ENCODE data around the gene LILRA6. TPM values are rescaled to one million over a fixed set of nuclear protein-coding genes. Genes with fewer than 3 reads are reported as not detected.

The LILRA6 gene
- total and polyA plus RNA-seq, 2 of the 13 experiments (the other 11 are each of a cell fraction or from before 2014, with no cell fraction given) = not detected

- TF ChIP-seq MTA3 (CRISPR knock-in tag; IDR thresholded peaks at IDR 0.05) (no peak), ZFP37 (CRISPR knock-in tag; IDR thresholded peaks at IDR 0.05; ENCODE audit: borderline replicate concordance) (no peak), YEATS2 (CRISPR knock-in tag; IDR thresholded peaks at IDR 0.05; ENCODE audit: borderline replicate concordance) (no peak), ZNF841 (CRISPR knock-in tag; IDR thresholded peaks at IDR 0.05; ENCODE audit: borderline replicate concordance) (no peak), KLF6 (CRISPR knock-in tag; IDR thresholded peaks at IDR 0.05) (peak; percentile 55; the same call in 1 of the 2 replicates), GTF2F1 (IDR thresholded peaks at IDR 0.05; ENCODE audit: low read length) (no peak), CBX5 (CRISPR knock-in tag; IDR thresholded peaks at IDR 0.05; ENCODE audit: borderline replicate concordance) (no peak), ZGPAT (CRISPR knock-in tag; IDR thresholded peaks at IDR 0.05) (peak; percentile 65; the same call in 1 of the 2 replicates), ZNF816 (CRISPR knock-in tag; IDR thresholded peaks at IDR 0.05; ENCODE audit: borderline replicate concordance) (no peak), TAF15 (IDR thresholded peaks at IDR 0.05; ENCODE audit: low read depth, low read length, poor library complexity, severe bottlenecking) (peak; percentile 21), MZF1 (CRISPR knock-in tag; IDR thresholded peaks at IDR 0.05; ENCODE audit: borderline replicate concordance) (no peak), E2F5 (CRISPR knock-in tag; conservative IDR thresholded peaks at IDR 0.05) (no peak), ZBTB7B (CRISPR knock-in tag; IDR thresholded peaks at IDR 0.05) (peak; percentile 31; the same call in 1 of the 2 replicates), MXD4 (CRISPR knock-in tag; IDR thresholded peaks at IDR 0.05) (peak; percentile 64; the same call in 1 of the 2 replicates), ZBED4 (CRISPR knock-in tag; IDR thresholded peaks at IDR 0.05; ENCODE audit: borderline replicate concordance) (no peak), ZSCAN22 (CRISPR knock-in tag; IDR thresholded peaks at IDR 0.05) (no peak), ZNF12 (CRISPR knock-in tag; IDR thresholded peaks at IDR 0.05) (no peak), ESRRA (CRISPR knock-in tag; IDR thresholded peaks at IDR 0.05; ENCODE audit: low read depth) (no peak), JUNB (CRISPR knock-in tag; IDR thresholded peaks at IDR 0.05; ENCODE audit: borderline replicate concordance) (no peak), ZBTB49 (CRISPR knock-in tag; IDR thresholded peaks at IDR 0.05; ENCODE audit: borderline replicate concordance) (no peak), ZNF501 (CRISPR knock-in tag; IDR thresholded peaks at IDR 0.05) (peak; percentile 20; the same call in 1 of the 2 replicates), ZNF776 (CRISPR knock-in tag; IDR thresholded peaks at IDR 0.05) (peak; percentile 57; the same call in 1 of the 2 replicates)
These were observed 51.4 kb downstream of the LILRA6 start, which contains the start of gene TSEN34 (continued) for GRCh38 chr19:54191011-54191810.

All from HepG2 (cell line).